GM21447 (cell line): ENCODE measurements around the gene FBXO17.

Experiments
- ATAC-seq: cut with Tn5 transposase; IDR thresholded peaks from one replicate; pipeline ENCODE4 v1.9.1; 2021; ENCODE audit not compliant: unreplicated experiment

Gene FBXO17

GRCh38 chr19:38894968-38895367 is 80.6 kb downstream of the FBXO17 start:
- no peak for ATAC-seq

- no peak for ATAC-seq
These were observed 82.2 kb downstream of the FBXO17 start for GRCh38 chr19:38893341-38893771.

GRCh38 chr19:38892841-38893240 is 82.7 kb downstream of the FBXO17 start:
- ATAC-seq: no peak

GRCh38 chr19:38891771-38892170 is 83.8 kb downstream of the FBXO17 start:
- no peak for ATAC-seq
